Measurements from ENCODE around the gene THSD4. TPM values are rescaled to one million over a fixed set of nuclear protein-coding genes. Genes with fewer than 3 reads are reported as not detected.

Gene THSD4
- total and polyA plus RNA-seq, 2 donors = 23.9 to 75.1 TPM

DNA sequence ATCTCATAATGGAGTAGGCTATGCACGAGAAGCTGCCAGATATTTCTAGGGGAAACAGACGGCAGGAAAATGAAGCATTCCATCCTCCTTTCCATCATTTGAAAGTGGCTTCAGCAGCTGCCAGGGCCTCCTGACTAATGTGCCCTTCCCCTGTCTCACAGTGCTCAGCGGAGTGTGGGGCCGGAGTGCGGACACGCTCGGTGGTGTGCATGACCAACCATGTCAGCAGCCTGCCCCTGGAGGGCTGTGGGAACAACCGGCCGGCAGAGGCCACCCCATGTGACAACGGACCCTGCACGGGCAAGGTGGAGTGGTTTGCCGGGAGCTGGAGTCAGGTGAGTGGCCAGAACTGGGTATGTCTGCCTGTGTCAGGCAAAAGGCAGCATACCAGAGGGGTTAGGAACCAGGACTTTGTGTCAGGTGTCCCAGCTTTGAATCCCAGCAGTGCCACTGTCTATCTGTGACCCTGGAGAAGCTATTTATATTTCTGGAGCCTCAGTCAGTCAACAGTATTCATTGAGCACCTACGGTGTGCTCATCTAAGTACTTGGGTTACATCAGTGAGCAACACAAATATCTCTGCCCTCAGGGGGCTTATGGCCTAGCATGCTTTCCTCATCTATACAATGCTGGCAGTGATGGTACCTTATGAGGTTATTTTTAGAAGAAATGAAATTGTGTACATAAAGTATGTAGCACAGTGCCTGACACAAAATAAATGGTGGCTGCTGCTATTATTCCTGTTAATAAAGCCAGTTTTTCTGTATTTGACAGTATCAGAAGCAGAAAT lies 642.7 kb downstream of the THSD4 start:
- DNase-seq (ENCODE audit: extremely low spot score) = no peak
- H3K4me3 ChIP-seq (ENCODE audit: low read depth, low read length) = no peak overlapping the region
- H3K27ac ChIP-seq (ENCODE audit: low read depth) = no peak overlapping the region
- H3K36me3 ChIP-seq (ENCODE audit: insufficient read depth) = peaks cover 4% of the 10 kb centered on the region
- peaks cover 3% of the 10 kb centered on the region for H3K4me1 ChIP-seq (ENCODE audit: insufficient read depth)
- 89% methylated on average over 13 of the region's 13 CpGs for WGBS

DNA sequence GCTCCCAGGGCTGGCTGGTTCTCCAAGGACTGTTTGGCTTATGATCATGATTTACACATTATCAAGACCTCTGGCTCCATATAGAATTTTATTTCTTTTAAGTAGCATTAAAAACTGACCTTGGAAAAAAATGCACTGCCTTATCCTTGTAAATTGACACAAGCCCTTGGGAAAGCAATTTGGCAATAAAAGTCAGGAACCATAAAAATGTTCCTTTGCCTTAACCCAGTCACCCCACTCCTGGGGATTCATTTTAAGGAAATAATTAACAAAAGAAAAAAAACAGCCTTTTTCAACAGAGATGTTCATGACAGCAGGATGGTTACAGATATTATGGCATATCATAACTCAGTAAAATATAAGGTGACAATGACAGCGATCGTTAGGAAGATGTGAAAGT lies 643.4 kb downstream of the THSD4 start:
- Histone ChIP-seq H3K4me1 (ENCODE audit: insufficient read depth) (peaks cover 1% of the 10 kb centered on the region), H3K4me3 (ENCODE audit: low read depth, low read length) (no peak overlapping the region), H3K36me3 (ENCODE audit: insufficient read depth) (peaks cover 4% of the 10 kb centered on the region), H3K27ac (ENCODE audit: low read depth) (no peak overlapping the region)
- 94% methylated on average over 2 of the region's 2 CpGs for WGBS
- no peak for DNase-seq (ENCODE audit: extremely low spot score)

DNA sequence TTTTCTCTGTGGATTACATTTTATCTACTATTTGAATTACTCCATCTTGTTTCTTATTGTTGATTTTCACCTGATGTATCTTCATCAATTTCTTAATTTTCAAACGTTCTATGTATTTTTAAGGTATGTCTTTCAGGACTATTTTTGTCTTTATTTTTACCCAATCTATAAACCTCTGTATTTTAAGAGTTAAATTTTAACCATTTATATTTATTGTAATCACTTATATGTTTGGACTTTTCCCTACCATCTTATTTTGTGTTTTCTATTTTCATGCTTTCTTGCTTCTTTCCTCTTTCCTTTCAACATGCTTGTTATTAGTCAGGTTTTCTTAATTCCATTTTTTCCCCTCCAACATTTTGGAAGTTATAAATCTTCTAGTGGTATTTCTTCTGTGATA lies 645.6 kb downstream of the THSD4 start:
- Histone ChIP-seq H3K4me1 (ENCODE audit: insufficient read depth) (no peaks in the 10 kb centered on the region), H3K4me3 (ENCODE audit: low read depth, low read length) (no peak overlapping the region), H3K36me3 (ENCODE audit: insufficient read depth) (peaks cover 6% of the 10 kb centered on the region), H3K27ac (ENCODE audit: low read depth) (no peak overlapping the region)
- DNase-seq (ENCODE audit: extremely low spot score) = no peak
- 100% methylated on average over 1 of the region's 1 CpG for WGBS

DNA sequence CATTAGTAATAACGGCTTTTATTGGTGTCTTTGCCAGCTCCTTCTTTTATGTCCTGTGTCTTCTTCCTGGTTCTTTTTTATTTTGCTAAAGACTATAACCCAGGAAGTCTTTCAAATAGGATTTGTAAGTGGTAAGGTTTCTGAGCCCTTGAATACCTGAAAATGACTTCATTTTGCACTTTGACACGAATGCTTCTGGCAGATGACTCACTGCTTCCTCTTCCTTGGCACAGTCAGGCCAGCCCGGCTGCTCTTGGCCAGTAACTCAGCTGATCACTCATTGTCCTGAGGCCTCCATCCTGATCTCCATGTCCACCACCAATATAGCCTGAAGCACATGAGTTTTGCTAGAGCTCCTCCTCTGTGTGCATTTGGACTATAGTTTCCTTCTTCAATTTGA lies 646.4 kb downstream of the THSD4 start:
- no peaks in the 10 kb centered on the region for H3K4me1 ChIP-seq (ENCODE audit: insufficient read depth)
- DNase-seq (ENCODE audit: extremely low spot score) = no peak
- H3K27ac ChIP-seq (ENCODE audit: low read depth) = no peak overlapping the region
- no peak overlapping the region for H3K4me3 ChIP-seq (ENCODE audit: low read depth, low read length)
- H3K36me3 ChIP-seq (ENCODE audit: insufficient read depth) = peaks cover 3% of the 10 kb centered on the region
- WGBS = 38% methylated on average over 3 of the region's 3 CpGs

DNA sequence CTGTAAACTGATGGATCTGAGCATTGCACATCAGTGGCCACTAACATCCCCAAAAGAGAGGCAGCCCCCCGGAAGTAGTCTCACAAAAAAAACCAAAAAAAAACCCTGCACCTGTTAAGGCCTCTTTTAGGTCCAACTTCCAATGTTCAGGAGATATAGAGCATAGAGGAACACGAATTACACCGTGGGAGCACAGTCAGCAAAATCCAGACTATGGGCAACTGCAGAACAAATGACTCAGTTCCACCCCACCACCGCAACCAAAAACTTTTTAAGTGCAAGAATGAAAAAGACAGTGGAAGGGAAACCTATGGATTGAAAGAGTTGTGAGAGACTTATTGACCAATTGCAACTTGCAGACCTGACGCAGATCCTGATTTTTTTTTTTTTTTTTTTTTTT lies 652.9 kb downstream of the THSD4 start:
- no peaks in the 10 kb centered on the region for H3K4me1 ChIP-seq (ENCODE audit: insufficient read depth)
- peaks cover 3% of the 10 kb centered on the region for H3K36me3 ChIP-seq (ENCODE audit: insufficient read depth)
- no peak overlapping the region for H3K27ac ChIP-seq (ENCODE audit: low read depth)
- DNase-seq (ENCODE audit: extremely low spot score) = no peak
- H3K4me3 ChIP-seq (ENCODE audit: low read depth, low read length) = no peak overlapping the region
- WGBS = 97% methylated on average over 5 of the region's 5 CpGs

GRCh38 chr15:71773206-71773859 lies 658.1 kb downstream of the THSD4 start:
- WGBS = 88% methylated on average over 1 of the region's 1 CpG

GRCh38 chr15:71775856-71776255 lies 660.6 kb downstream of the THSD4 start:
- Histone ChIP-seq H3K27ac (ENCODE audit: low read depth) (no peak overlapping the region), H3K4me3 (ENCODE audit: low read depth, low read length) (no peak overlapping the region), H3K4me1 (ENCODE audit: insufficient read depth) (no peaks in the 10 kb centered on the region), H3K36me3 (ENCODE audit: insufficient read depth) (peaks cover 1% of the 10 kb centered on the region)
- no peak for DNase-seq (ENCODE audit: extremely low spot score)

More at GRCh38 chr15:71773206-71773859, 658.1 kb downstream of the THSD4 start:
- Histone ChIP-seq H3K36me3 (ENCODE audit: insufficient read depth) (peaks cover 1% of the 10 kb centered on the region), H3K4me3 (ENCODE audit: low read depth, low read length) (no peak overlapping the region), H3K27ac (ENCODE audit: low read depth) (no peak overlapping the region), H3K4me1 (ENCODE audit: insufficient read depth) (no peaks in the 10 kb centered on the region)
- no peak for DNase-seq (ENCODE audit: extremely low spot score)

DNA sequence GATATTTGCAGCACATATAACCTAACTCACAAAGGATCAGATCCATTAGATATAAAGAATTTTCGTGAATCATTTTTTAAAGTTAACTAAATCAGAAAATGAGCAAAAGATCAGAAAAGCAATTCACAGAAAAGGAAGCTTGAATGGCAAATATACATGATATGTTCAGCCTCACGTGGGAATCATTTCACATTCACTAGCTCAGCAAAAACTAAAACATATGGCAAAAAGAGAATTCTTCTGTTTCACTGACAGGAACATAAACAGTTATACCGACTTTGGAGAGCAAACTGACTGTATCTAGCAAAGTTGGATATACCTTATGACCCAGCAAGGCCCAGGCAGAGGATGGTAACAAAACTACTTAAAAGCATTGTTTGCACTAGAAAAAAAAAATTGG lies 661.0 kb downstream of the THSD4 start:
- WGBS = 67% methylated on average over 3 of the region's 3 CpGs
- Histone ChIP-seq H3K36me3 (ENCODE audit: insufficient read depth) (peaks cover 1% of the 10 kb centered on the region), H3K4me3 (ENCODE audit: low read depth, low read length) (no peak overlapping the region), H3K4me1 (ENCODE audit: insufficient read depth) (no peaks in the 10 kb centered on the region), H3K27ac (ENCODE audit: low read depth) (no peak overlapping the region)
- DNase-seq (ENCODE audit: extremely low spot score) = no peak

DNA sequence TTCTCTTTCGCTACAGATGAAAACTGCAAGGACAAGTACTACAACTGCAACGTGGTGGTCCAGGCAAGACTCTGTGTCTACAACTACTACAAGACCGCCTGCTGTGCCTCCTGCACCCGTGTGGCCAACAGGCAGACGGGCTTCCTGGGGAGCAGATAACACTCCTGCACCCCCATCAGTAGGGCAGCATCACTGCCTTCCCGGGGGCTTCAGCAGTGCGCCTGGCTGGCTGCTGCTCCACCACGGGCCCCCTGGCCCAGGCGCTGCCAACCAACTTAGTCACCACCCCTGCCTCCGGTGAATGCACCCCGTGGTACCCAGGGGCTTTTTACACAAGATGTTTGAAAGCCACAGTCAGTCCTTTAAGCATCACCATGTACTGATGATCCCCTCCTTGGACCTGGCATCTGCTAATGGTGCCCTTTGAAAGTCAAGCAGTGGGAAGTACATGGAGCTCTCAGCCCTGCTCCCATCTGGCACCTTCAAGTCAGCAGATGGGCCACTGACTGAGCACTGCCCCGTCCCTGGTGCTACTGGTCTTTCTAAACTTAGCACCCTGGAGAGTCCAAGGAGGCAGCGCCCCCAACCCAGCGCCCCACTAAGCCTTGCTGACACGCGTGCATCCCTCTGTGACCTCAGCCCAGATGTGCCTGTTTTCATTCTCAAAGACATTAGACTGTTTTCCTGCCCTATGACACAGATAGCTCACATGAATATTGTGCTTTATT lies 662.1 kb downstream of the THSD4 start:
- no peak for DNase-seq (ENCODE audit: extremely low spot score)
- Histone ChIP-seq H3K36me3 (ENCODE audit: insufficient read depth) (no peaks in the 10 kb centered on the region), H3K27ac (ENCODE audit: low read depth) (no peak overlapping the region), H3K4me3 (ENCODE audit: low read depth, low read length) (no peak overlapping the region), H3K4me1 (ENCODE audit: insufficient read depth) (no peaks in the 10 kb centered on the region)
- WGBS = 85% methylated on average over 16 of the region's 16 CpGs

- Histone ChIP-seq H3K4me1 (ENCODE audit: insufficient read depth) (no peaks in the 10 kb centered on the region), H3K27ac (ENCODE audit: low read depth) (no peak overlapping the region), H3K36me3 (ENCODE audit: insufficient read depth) (no peaks in the 10 kb centered on the region), H3K4me3 (ENCODE audit: low read depth, low read length) (no peak overlapping the region)
- 86% methylated on average over 6 of the region's 6 CpGs for WGBS
- no peak for DNase-seq (ENCODE audit: extremely low spot score)
Observed at GRCh38 chr15:71779073-71779797, 664.0 kb downstream of the THSD4 start.

DNA sequence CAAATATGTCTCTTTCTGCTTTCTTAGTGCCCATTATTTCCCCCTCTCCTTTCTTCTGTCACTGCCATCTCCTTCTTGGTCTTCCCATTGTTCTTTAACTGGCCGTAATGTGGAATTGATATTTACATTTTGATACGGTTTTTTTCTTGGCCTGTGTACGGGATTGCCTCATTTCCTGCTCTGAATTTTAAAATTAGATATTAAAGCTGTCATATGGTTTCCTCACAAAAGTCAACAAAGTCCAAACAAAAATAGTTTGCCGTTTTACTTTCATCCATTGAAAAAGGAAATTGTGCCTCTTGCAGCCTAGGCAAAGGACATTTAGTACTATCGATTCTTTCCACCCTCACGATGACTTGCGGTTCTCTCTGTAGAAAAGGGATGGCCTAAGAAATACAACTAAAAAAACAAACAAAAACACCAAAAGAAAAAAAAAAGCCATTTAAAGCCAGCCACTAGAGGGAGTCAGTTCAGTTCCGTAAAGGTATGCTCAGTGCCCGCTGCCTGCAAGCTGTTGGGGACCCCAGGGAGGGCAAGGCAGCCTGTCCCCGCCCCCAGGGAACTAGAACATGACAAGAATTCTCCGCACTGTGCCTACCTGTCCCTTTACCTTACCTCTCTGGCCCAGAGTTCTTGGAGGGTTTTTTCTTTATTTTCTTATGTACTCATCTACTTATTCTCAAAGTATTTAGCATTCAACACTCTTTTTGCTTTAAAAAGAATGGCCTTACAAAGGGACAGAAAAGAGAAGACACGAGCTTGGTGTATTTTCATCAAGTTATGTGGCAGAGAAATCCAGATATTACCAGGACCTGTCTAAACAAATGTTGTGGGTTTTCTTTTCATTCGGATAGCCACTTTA lies 665.1 kb downstream of the THSD4 start:
- Histone ChIP-seq H3K36me3 (ENCODE audit: insufficient read depth) (no peaks in the 10 kb centered on the region), H3K4me3 (ENCODE audit: low read depth, low read length) (no peak overlapping the region), H3K27ac (ENCODE audit: low read depth) (no peak overlapping the region), H3K4me1 (ENCODE audit: insufficient read depth) (no peaks in the 10 kb centered on the region)
- WGBS = 29% methylated on average over 13 of the region's 13 CpGs
- no peak for DNase-seq (ENCODE audit: extremely low spot score)

DNA sequence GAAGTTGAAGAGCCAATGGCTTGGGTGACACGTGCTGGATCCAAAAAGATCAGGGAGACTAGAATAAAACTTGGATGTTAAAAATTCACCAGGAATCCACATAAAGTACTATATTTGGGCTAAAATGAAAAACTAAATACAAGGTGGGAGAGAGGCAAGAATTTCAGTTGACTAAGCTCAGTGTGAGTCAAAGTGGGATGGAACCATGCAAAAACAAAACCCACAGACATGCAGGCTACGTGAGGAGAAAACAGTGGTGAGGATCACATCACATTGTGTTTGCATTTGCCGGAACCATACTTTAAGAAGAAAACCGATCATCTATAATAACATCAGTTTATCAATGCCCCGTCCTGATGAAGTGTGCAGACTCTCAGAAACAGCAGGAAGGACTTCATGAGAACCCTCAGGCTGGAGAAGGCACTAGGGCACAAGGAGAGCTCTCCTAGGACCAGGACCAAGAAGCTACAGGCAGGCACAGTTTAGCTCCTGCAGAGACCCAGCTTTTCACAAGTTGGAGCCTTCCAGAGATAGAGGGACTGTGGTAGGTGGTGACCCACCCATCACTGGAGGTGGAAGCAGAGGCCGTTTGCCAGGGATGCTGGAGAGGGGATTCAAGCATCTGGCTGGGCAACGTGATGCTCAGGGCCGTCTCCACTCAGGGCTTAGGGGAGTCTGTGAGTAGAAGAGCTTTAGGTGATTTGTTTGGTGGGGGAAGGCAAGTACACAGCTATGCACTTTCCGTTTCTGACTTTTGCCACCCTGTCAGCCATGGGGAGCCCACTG lies 666.1 kb downstream of the THSD4 start:
- no peak overlapping the region for H3K27ac ChIP-seq (ENCODE audit: low read depth)
- DNase-seq (ENCODE audit: extremely low spot score) = no peak
- H3K4me3 ChIP-seq (ENCODE audit: low read depth, low read length) = no peak overlapping the region
- H3K36me3 ChIP-seq (ENCODE audit: insufficient read depth) = no peaks in the 10 kb centered on the region
- H3K4me1 ChIP-seq (ENCODE audit: insufficient read depth) = no peaks in the 10 kb centered on the region
- WGBS = 82% methylated on average over 9 of the region's 9 CpGs
